ENCODE results near the gene FBLN1. TPM values are rescaled to one million over a fixed set of nuclear protein-coding genes. Genes with fewer than 3 reads are reported as not detected.
"Not testable (repeated sequence)": the region's sequence is repeated elsewhere in the genome, so short reads cannot be mapped to it uniquely, and the experiment has no call there.

FBLN1 gene
- total RNA-seq, 5 donors from 2014 or later (not counting 1 experiment from before 2014, with no cell fraction given): 0.96 to 1.5 (median 1.0) TPM; not detected in 2

GRCh38 chr22:45621836-45622600, 119.3 kb downstream of the FBLN1 start:
- Mint-ChIP-seq H3K4me1 (no peaks in the 10 kb centered on the region), H3K4me3 (no peak overlapping the region), H3K27ac (no peak overlapping the region), H3K9me3 (peaks cover 0 to 6% (median 0%) of the 10 kb centered on the region in 3 donors), H3K36me3 (no peaks in the 10 kb centered on the region), H3K27me3 (peaks cover 4 to 17% of the 10 kb centered on the region in 2 donors)
- Histone ChIP-seq H3K9me3 (no peaks in the 10 kb centered on the region), H3K36me3 (ENCODE audit: control insufficient read depth in 2 of 2, extremely low read depth in 1 of 2, insufficient read depth in 1 of 2, low read length in 1 of 2) (no peaks in the 10 kb centered on the region), H3K27ac (ENCODE audit: low read length) (no peak overlapping the region), H3K4me1 (ENCODE audit: control insufficient read depth in 1 of 2, extremely low read depth in 1 of 2, insufficient read depth in 2 of 2, low read length in 2 of 2) (no peaks in the 10 kb centered on the region), H3K4me3 (ENCODE audit: control insufficient read depth in 1 of 2, extremely low read depth in 1 of 2, low read length in 1 of 2) (no peak overlapping the region), H3K27me3 (replicated peaks in 1 of 2; ENCODE audit: control insufficient read depth in 2 of 2, extremely low read depth in 1 of 2, insufficient read depth in 2 of 2, low read length in 1 of 2) (peaks cover 0 to 9% of the 10 kb centered on the region in 2 experiments)
- POLR2A ChIA-PET: no interaction called here
- no peak for ATAC-seq (replicated peaks in 1 of 4)
- WGBS (ENCODE audit: insufficient coverage): 82% methylated on average over 7 of the region's 11 CpGs
- no peak for DNase-seq
- CTCF ChIA-PET: no interaction called here

GRCh38 chr22:45623464-45624145, 120.9 kb downstream of the FBLN1 start:
- not testable (repeated sequence) for H3K4me3 ChIP-seq (ENCODE audit: control insufficient read depth in 1 of 2, extremely low read depth in 1 of 2, low read length in 1 of 2)

GRCh38 chr22:45626198-45626651, 123.5 kb downstream of the FBLN1 start:
- whole genome bisulfite sequencing (ENCODE audit: insufficient coverage): 86% methylated on average over 19 of the region's 22 CpGs
- Mint-ChIP-seq H3K27me3 (peaks cover 6 to 36% of the 10 kb centered on the region in 2 donors), H3K36me3 (no peaks in the 10 kb centered on the region), H3K4me1 (no peaks in the 10 kb centered on the region), H3K27ac (no peak overlapping the region), H3K9me3 (peaks cover 0 to 6% (median 0%) of the 10 kb centered on the region in 3 donors), H3K4me3 (no peak overlapping the region)
- no peaks in the 10 kb centered on the region for H3K9me3 ChIP-seq
- peaks cover 0 to 30% of the 10 kb centered on the region in 2 experiments for H3K27me3 ChIP-seq (replicated peaks in 1 of 2; ENCODE audit: control insufficient read depth in 2 of 2, extremely low read depth in 1 of 2, insufficient read depth in 2 of 2, low read length in 1 of 2)
- CTCF ChIA-PET: no interaction called here
- ATAC-seq (replicated peaks in 1 of 4): no peak
- POLR2A ChIA-PET: no interaction called here
- H3K4me3 ChIP-seq (ENCODE audit: control insufficient read depth in 1 of 2, extremely low read depth in 1 of 2, low read length in 1 of 2): no peak overlapping the region
- no peak overlapping the region for H3K27ac ChIP-seq (ENCODE audit: low read length)
- H3K36me3 ChIP-seq (ENCODE audit: control insufficient read depth in 2 of 2, extremely low read depth in 1 of 2, insufficient read depth in 1 of 2, low read length in 1 of 2): no peaks in the 10 kb centered on the region
- H3K4me1 ChIP-seq (ENCODE audit: control insufficient read depth in 1 of 2, extremely low read depth in 1 of 2, insufficient read depth in 2 of 2, low read length in 2 of 2): no peaks in the 10 kb centered on the region
- no peak for DNase-seq

More at GRCh38 chr22:45623464-45624145, 120.9 kb downstream of the FBLN1 start:
- H3K36me3 Mint-ChIP-seq; H3K4me1 ChIP-seq (ENCODE audit: control insufficient read depth in 1 of 2, extremely low read depth in 1 of 2, insufficient read depth in 2 of 2, low read length in 2 of 2); H3K36me3 ChIP-seq (ENCODE audit: control insufficient read depth in 2 of 2, extremely low read depth in 1 of 2, insufficient read depth in 1 of 2, low read length in 1 of 2); H3K27ac Mint-ChIP-seq; DNase-seq; CTCF ChIA-PET; ATAC-seq (replicated peaks in 1 of 4); H3K4me1 Mint-ChIP-seq; H3K27ac ChIP-seq (ENCODE audit: low read length); POLR2A ChIA-PET; H3K9me3 ChIP-seq; H3K9me3 Mint-ChIP-seq; H3K4me3 Mint-ChIP-seq: not testable (repeated sequence)
- no CpG with 5 or more reads among the region's 3 CpGs for WGBS (ENCODE audit: insufficient coverage)
- H3K27me3 ChIP-seq (replicated peaks in 1 of 2; ENCODE audit: control insufficient read depth in 2 of 2, extremely low read depth in 1 of 2, insufficient read depth in 2 of 2, low read length in 1 of 2): peaks cover 0 to 15% of the 10 kb centered on the region in 2 experiments
- peaks cover 0 to 20% of the 10 kb centered on the region in 2 donors for H3K27me3 Mint-ChIP-seq

- DNase-seq (no peak), ATAC-seq (replicated peaks in 1 of 4) (no peak)
- Mint-ChIP-seq H3K9me3 (peaks cover 0 to 6% (median 0%) of the 10 kb centered on the region in 3 donors), H3K4me3 (no peak overlapping the region), H3K36me3 (no peaks in the 10 kb centered on the region), H3K27ac (no peak overlapping the region), H3K27me3 (peaks cover 19 to 47% of the 10 kb centered on the region in 2 donors), H3K4me1 (no peaks in the 10 kb centered on the region)
- Histone ChIP-seq H3K4me3 (ENCODE audit: control insufficient read depth in 1 of 2, extremely low read depth in 1 of 2, low read length in 1 of 2) (no peak overlapping the region), H3K4me1 (ENCODE audit: control insufficient read depth in 1 of 2, extremely low read depth in 1 of 2, insufficient read depth in 2 of 2, low read length in 2 of 2) (no peaks in the 10 kb centered on the region), H3K27me3 (replicated peaks in 1 of 2; ENCODE audit: control insufficient read depth in 2 of 2, extremely low read depth in 1 of 2, insufficient read depth in 2 of 2, low read length in 1 of 2) (peaks cover 0 to 40% of the 10 kb centered on the region in 2 experiments), H3K27ac (ENCODE audit: low read length) (no peak overlapping the region), H3K9me3 (no peaks in the 10 kb centered on the region), H3K36me3 (ENCODE audit: control insufficient read depth in 2 of 2, extremely low read depth in 1 of 2, insufficient read depth in 1 of 2, low read length in 1 of 2) (no peaks in the 10 kb centered on the region)
- POLR2A ChIA-PET: no interaction called here
- CTCF ChIA-PET: no interaction called here
- WGBS (ENCODE audit: insufficient coverage): 89% methylated on average over 10 of the region's 22 CpGs
These were observed 125.0 kb downstream of the FBLN1 start for GRCh38 chr22:45627489-45628233.

- H3K9me3 ChIP-seq: no peaks in the 10 kb centered on the region
- no peaks in the 10 kb centered on the region for H3K36me3 Mint-ChIP-seq
- 57% methylated on average over 1 of the region's 5 CpGs for WGBS (ENCODE audit: insufficient coverage)
- H3K36me3 ChIP-seq (ENCODE audit: control insufficient read depth in 2 of 2, extremely low read depth in 1 of 2, insufficient read depth in 1 of 2, low read length in 1 of 2): no peaks in the 10 kb centered on the region
- no peak overlapping the region for H3K4me3 Mint-ChIP-seq
- H3K27me3 Mint-ChIP-seq: peaks cover 26 to 53% of the 10 kb centered on the region in 2 donors
- ChIA-PET CTCF (interaction anchor here in 1 of 2 donors (0.9 kb wide), 1 partner anchor 9 kb away, joined by 3 read pairs; no protein-coding TSS in a partner anchor), POLR2A (no interaction called here)
- DNase-seq (no peak), ATAC-seq (replicated peaks in 1 of 4) (no peak)
- no peaks in the 10 kb centered on the region for H3K4me1 Mint-ChIP-seq
- H3K27ac Mint-ChIP-seq: no peak overlapping the region
- peaks cover 3 to 47% of the 10 kb centered on the region in 2 experiments for H3K27me3 ChIP-seq (replicated peaks in 1 of 2; ENCODE audit: control insufficient read depth in 2 of 2, extremely low read depth in 1 of 2, insufficient read depth in 2 of 2, low read length in 1 of 2)
- no peak overlapping the region for H3K4me3 ChIP-seq (ENCODE audit: control insufficient read depth in 1 of 2, extremely low read depth in 1 of 2, low read length in 1 of 2)
- H3K4me1 ChIP-seq (ENCODE audit: control insufficient read depth in 1 of 2, extremely low read depth in 1 of 2, insufficient read depth in 2 of 2, low read length in 2 of 2): no peaks in the 10 kb centered on the region
- peaks cover 0 to 6% (median 0%) of the 10 kb centered on the region in 3 donors for H3K9me3 Mint-ChIP-seq
- no peak overlapping the region for H3K27ac ChIP-seq (ENCODE audit: low read length)
These were observed 125.8 kb downstream of the FBLN1 start for GRCh38 chr22:45628515-45628914.

- Histone ChIP-seq H3K9me3 (no peaks in the 10 kb centered on the region), H3K36me3 (ENCODE audit: control insufficient read depth in 2 of 2, extremely low read depth in 1 of 2, insufficient read depth in 1 of 2, low read length in 1 of 2) (no peaks in the 10 kb centered on the region), H3K4me3 (ENCODE audit: control insufficient read depth in 1 of 2, extremely low read depth in 1 of 2, low read length in 1 of 2) (no peak overlapping the region), H3K27me3 (replicated peaks in 1 of 2; ENCODE audit: control insufficient read depth in 2 of 2, extremely low read depth in 1 of 2, insufficient read depth in 2 of 2, low read length in 1 of 2) (peaks cover 3 to 47% of the 10 kb centered on the region in 2 experiments), H3K4me1 (ENCODE audit: control insufficient read depth in 1 of 2, extremely low read depth in 1 of 2, insufficient read depth in 2 of 2, low read length in 2 of 2) (no peaks in the 10 kb centered on the region), H3K27ac (ENCODE audit: low read length) (no peak overlapping the region)
- Mint-ChIP-seq H3K9me3 (no peaks in the 10 kb centered on the region), H3K27ac (no peak overlapping the region), H3K36me3 (no peaks in the 10 kb centered on the region), H3K4me3 (no peak overlapping the region), H3K4me1 (no peaks in the 10 kb centered on the region), H3K27me3 (peaks cover 31 to 59% of the 10 kb centered on the region in 2 donors)
- ChIA-PET CTCF (no interaction called here), POLR2A (no interaction called here)
- DNase-seq (no peak), ATAC-seq (replicated peaks in 1 of 4) (no peak)
- 76% methylated on average over 8 of the region's 15 CpGs for WGBS (ENCODE audit: insufficient coverage)
These were observed 126.9 kb downstream of the FBLN1 start for GRCh38 chr22:45629469-45630089.

Measured in T-cell (primary cell).